OCI-LY7 (cell line): Measurements from ENCODE around the gene LZTS3. TPM values are rescaled to one million over a fixed set of nuclear protein-coding genes. Genes with fewer than 3 reads are reported as not detected.

Source experiments
- BruUV-seq: library from RNA; stranded (reverse); fragments of 400-500 nt; replicated peaks from 2 replicates; lab custom pipeline; 2021; lab: Mats Ljungman, UMichigan
- CTCF ChIA-PET: fragments of 300-600 bp; sonication (Branson Sonifier 250); formaldehyde crosslinking; loops from one replicate; lab custom pipeline; 2022; ENCODE audit warnings: antibody characterized with exemption; ENCODE audit not compliant: unreplicated experiment; lab: Charles Lee
- POLR2A ChIA-PET: fragments of 300-600 bp; sonication (Branson Sonifier 250); formaldehyde crosslinking; loops from one replicate; lab custom pipeline; 2022; ENCODE audit warnings: antibody characterized with exemption; lab: Charles Lee
- DNase-seq: peaks from one replicate; pipeline ENCODE4 v3.0.0-alpha.2; 2015; ENCODE audit warnings: low spot score
- H2AFZ ChIP-seq: fragments of 200-600 bp; sonication (generic), shearing (Covaris generic); 2 replicates; pipeline ENCODE4 v1.6.1; 2014; ENCODE audit warnings: mild to moderate bottlenecking, antibody characterized with exemption, low read length, moderate library complexity
- H3K27ac ChIP-seq: fragments of 200-600 bp; sonication (generic); 2 replicates; pipeline ENCODE4 v1.5.1; 2014; ENCODE audit warnings: mixed run types, low read depth, mild to moderate bottlenecking, moderate library complexity, low read length, inconsistent platforms; ENCODE audit not compliant: poor library complexity, severe bottlenecking
- H3K36me3 ChIP-seq: fragments of 200-600 bp; sonication (generic); 2 replicates; pipeline ENCODE4 v1.6.1; 2014; ENCODE audit warnings: mild to moderate bottlenecking, antibody characterized with exemption, low read length, moderate library complexity, mixed read lengths; ENCODE audit not compliant: insufficient read depth
- H3K4me1 ChIP-seq: fragments of 200-600 bp; sonication (generic); 2 replicates; pipeline ENCODE4 v1.5.1; 2014; ENCODE audit warnings: mild to moderate bottlenecking, low read length; ENCODE audit not compliant: insufficient read depth, poor library complexity, severe bottlenecking
- H3K4me2 ChIP-seq: fragments of 200-600 bp; sonication (generic); 2 replicates; pipeline ENCODE4 v1.6.1; 2014; ENCODE audit warnings: mild to moderate bottlenecking, low read length
- H3K4me3 ChIP-seq: fragments of 200-600 bp; sonication (generic); 2 replicates; pipeline ENCODE4 v1.5.1; 2014; ENCODE audit warnings: mild to moderate bottlenecking, low read depth, low read length; ENCODE audit not compliant: poor library complexity, severe bottlenecking
- H3K79me2 ChIP-seq: fragments of 200-600 bp; sonication (generic); 2 replicates; pipeline ENCODE4 v1.6.1; 2016; ENCODE audit warnings: low read depth, mild to moderate bottlenecking, low read length, moderate library complexity, mixed read lengths; ENCODE audit not compliant: insufficient read depth
- H3K9me2 ChIP-seq: fragments of 200-600 bp; sonication (generic); 2 replicates; pipeline ENCODE4 v1.6.1; 2016; ENCODE audit warnings: mild to moderate bottlenecking, low read length, mixed read lengths; ENCODE audit not compliant: insufficient read depth
- H3K9me3 ChIP-seq: fragments of 200-600 bp; sonication (generic); 2 replicates; pipeline ENCODE4 v1.6.1; 2014; ENCODE audit warnings: mild to moderate bottlenecking, mixed run types, low read length, mixed read lengths
- H4K20me1 ChIP-seq: fragments of 200-600 bp; sonication (generic); 2 replicates; pipeline ENCODE4 v1.6.1; 2014; ENCODE audit warnings: mild to moderate bottlenecking, antibody characterized with exemption, low read length, moderate library complexity, mixed read lengths; ENCODE audit not compliant: insufficient read depth
- CTCF ChIP-seq: fragments of 200-600 bp; sonication (generic); conservative IDR thresholded peaks from 2 replicates; pipeline ENCODE4 v1.5.1; 2014; ENCODE audit warnings: mild to moderate bottlenecking, antibody characterized with exemption, low read length, moderate library complexity, mixed read lengths
- EZH2phosphoT487 ChIP-seq: fragments of 200-600 bp; sonication (generic); IDR thresholded peaks from 2 replicates; pipeline ENCODE4 v1.6.1; 2018; ENCODE audit warnings: low read depth, borderline replicate concordance, mild to moderate bottlenecking, mixed run types, antibody characterized with exemption, low read length, moderate library complexity, mixed read lengths
- intact Hi-C: fragments of 100-400 bp; cut with micrococcal nuclease; formaldehyde crosslinking; loops from one replicate; pipeline ENCODE4 v1.10.0; 2022; ENCODE audit not compliant: unreplicated experiment
- total RNA-seq, 2 experiments: library from RNA; depleted of rRNA in 1 of 2; stranded (reverse); fragments of >200 nt in 1 of 2; shearing (Covaris generic) in 1 of 2; gene quantifications; 2 replicates each; pipeline ENCODE4 v1.2.3, GENCODE V29; 2014 to 2022

LZTS3 gene
- total RNA-seq, 2 experiments from 2014 or later, result 4.7 to 5.0 TPM

GRCh38 chr20:3210346-3210745 is 37.0 kb upstream of the LZTS3 start:
- Histone ChIP-seq H3K27ac (no peak overlapping the region), H3K4me3 (peak overlapping the region; percentile 85)
- intact Hi-C loops, result no loop called here

DNA sequence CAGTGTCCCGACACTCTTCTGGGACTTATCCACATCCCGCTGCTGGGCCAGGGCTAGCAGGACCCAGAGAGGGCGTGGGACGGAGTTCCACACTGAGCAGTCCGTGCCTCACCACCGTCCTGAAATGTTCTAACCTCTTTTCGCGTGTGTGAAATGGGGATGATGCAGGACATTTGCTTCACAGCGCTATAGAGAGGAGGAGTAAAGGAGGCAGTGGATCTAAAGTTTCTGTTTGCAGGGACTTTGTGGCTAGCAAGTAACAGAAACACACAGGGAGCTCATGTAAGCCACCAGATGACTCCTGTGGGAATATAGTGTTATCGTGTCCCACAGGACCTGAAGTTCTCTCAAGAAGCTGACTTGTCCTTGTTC is 36.6 kb upstream of the LZTS3 start:
- POLR2A ChIA-PET, result interaction anchor here (0.6 to 1.1 kb wide), 2 partner anchors 9 to 11 kb away, joined by 3 read pairs; no protein-coding TSS in a partner anchor
- H3K36me3 ChIP-seq, result peaks cover 17% of the 10 kb centered on the region
- H2AFZ ChIP-seq, result peak overlapping the region; percentile 84; the same call in 1 of the 2 replicates
- peaks cover 12% of the 10 kb centered on the region for H3K4me1 ChIP-seq
- H3K4me2 ChIP-seq, result peak overlapping the region; percentile 94
- H3K27ac ChIP-seq, result peak overlapping the region; percentile 56
- CTCF ChIA-PET, result no interaction called here
- BruUV-seq, result no TSS peak
- H3K79me2 ChIP-seq, result peaks cover 23% of the 10 kb centered on the region
- no peaks in the 10 kb centered on the region for H4K20me1 ChIP-seq
- peak; percentile 16 for DNase-seq
- peak overlapping the region; percentile 85 for H3K4me3 ChIP-seq
- no peaks in the 10 kb centered on the region for H3K9me3 ChIP-seq
- intact Hi-C loops, result loop anchor here (10.0 kb wide), 1 partner anchor 555 kb away; the partner anchor contains the start of gene NOP56
- H3K9me2 ChIP-seq, result no peaks in the 10 kb centered on the region
- TF ChIP-seq EZH2phosphoT487, result no peak
- TF ChIP-seq CTCF, result no peak

More at GRCh38 chr20:3210346-3210745, 37.0 kb upstream of the LZTS3 start:
- no peaks in the 10 kb centered on the region for H3K9me3 ChIP-seq
- peaks cover 23% of the 10 kb centered on the region for H3K79me2 ChIP-seq
- no peaks in the 10 kb centered on the region for H3K9me2 ChIP-seq
- DNase-seq, result no peak
- H3K4me2 ChIP-seq, result peak overlapping the region; percentile 94
- peaks cover 12% of the 10 kb centered on the region for H3K4me1 ChIP-seq
- no peak overlapping the region for H2AFZ ChIP-seq
- H3K36me3 ChIP-seq, result peaks cover 21% of the 10 kb centered on the region
- ChIA-PET CTCF (no interaction called here), POLR2A (interaction anchor here (0.6 to 0.8 kb wide), 3 partner anchors 8 to 137 kb away, joined by 3 to 5 read pairs (median 4); no protein-coding TSS in a partner anchor)
- no TSS peak for BruUV-seq
- TF ChIP-seq EZH2phosphoT487, result no peak
- TF ChIP-seq CTCF, result no peak
- H4K20me1 ChIP-seq, result no peaks in the 10 kb centered on the region

- BruUV-seq, result TSS peak; percentile 62
- no peaks in the 10 kb centered on the region for H3K9me3 ChIP-seq
- no peaks in the 10 kb centered on the region for H4K20me1 ChIP-seq
- H3K4me3 ChIP-seq, result peak within 1 kb of the TSS; percentile 85
- peak within 1 kb of the TSS; percentile 84 for H2AFZ ChIP-seq
- DNase-seq, result peak; percentile 74
- CTCF ChIA-PET, result no interaction called here
- H3K4me1 ChIP-seq, result peaks cover 12% of the 10 kb centered on the region
- peak within 1 kb of the TSS; percentile 94 for H3K4me2 ChIP-seq
- H3K27ac ChIP-seq, result peak within 1 kb of the TSS; percentile 56
- peaks cover 23% of the 10 kb centered on the region for H3K79me2 ChIP-seq
- TF ChIP-seq CTCF (no peak), EZH2phosphoT487 (no peak)
- POLR2A ChIA-PET, result interaction anchor here (0.5 to 1.1 kb wide), 3 partner anchors 12 to 1615 kb away, joined by 3 to 6 read pairs (median 3); no protein-coding TSS in a partner anchor
- H3K36me3 ChIP-seq, result peaks cover 14% of the 10 kb centered on the region
- intact Hi-C loops, result loop anchor here (10.0 kb wide), 1 partner anchor 555 kb away; the partner anchor contains the start of gene NOP56
- H3K9me2 ChIP-seq, result no peaks in the 10 kb centered on the region
These were observed 36.1 kb upstream of the LZTS3 start, which contains the start of gene ITPA for GRCh38 chr20:3209257-3209945. ITPA (plus strand) TSS chr20:3209498; CDS start chr20:3209552, 54 bp downstream.
